ENCODE data around the gene ZNF785. TPM values are rescaled to one million over a fixed set of nuclear protein-coding genes. Genes with fewer than 3 reads are reported as not detected.

Gene ZNF785
- total RNA-seq, 3 donors from 2014 or later (not counting 1 experiment from before 2014, with no cell fraction given), result 7.5 to 15.2 (median 10.4) TPM

DNA sequence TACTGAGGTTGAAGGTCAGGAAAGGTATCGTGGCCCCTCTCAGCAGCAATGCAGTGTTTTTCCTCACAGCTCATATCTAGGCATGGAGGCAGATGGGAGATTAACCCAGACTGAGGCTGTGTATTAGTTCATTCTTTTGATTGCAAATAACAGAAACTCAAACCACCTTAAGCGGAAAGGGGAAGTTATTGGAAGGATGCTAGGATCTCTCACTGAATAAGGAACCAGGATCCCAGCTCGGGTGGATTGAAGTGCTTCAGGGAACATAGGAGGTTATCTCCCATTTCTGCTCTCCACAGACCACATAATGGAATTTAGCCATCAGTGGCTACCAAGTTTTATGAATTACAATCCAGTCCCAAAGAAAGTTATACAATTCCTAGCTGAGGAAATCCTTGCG lies 16.5 kb upstream of the ZNF785 start:
- intact Hi-C loops (cut with micrococcal nuclease), result no loop called here
- no peaks in the 10 kb centered on the region for H3K27me3 Mint-ChIP-seq (ENCODE audit: low read depth in 2 of 2)
- no peaks in the 10 kb centered on the region for H3K4me1 Mint-ChIP-seq
- Histone ChIP-seq H3K4me3 (ENCODE audit: low read length) (no peak overlapping the region), H3K27ac (ENCODE audit: low read length) (no peak overlapping the region), H3K9me3 (ENCODE audit: control insufficient read depth, insufficient read depth, low read length) (no peaks in the 10 kb centered on the region), H3K36me3 (ENCODE audit: control insufficient read depth, insufficient read depth, low read length) (peaks cover 26% of the 10 kb centered on the region), H3K27me3 (ENCODE audit: control insufficient read depth, insufficient read depth, low read length) (no peaks in the 10 kb centered on the region), H3K4me1 (ENCODE audit: control insufficient read depth, insufficient read depth, low read length) (peaks cover 3% of the 10 kb centered on the region)
- H3K9me3 Mint-ChIP-seq, result no peaks in the 10 kb centered on the region
- no peak for TF ChIP-seq CTCF (IDR thresholded peaks at IDR 0.05)
- WGBS (ENCODE audit: insufficient coverage), result 79% methylated on average over 4 of the region's 4 CpGs
- no peaks in the 10 kb centered on the region for H3K36me3 Mint-ChIP-seq
- H3K4me3 Mint-ChIP-seq, result no peak overlapping the region
- no peak overlapping the region for H3K27ac Mint-ChIP-seq
- DNase-seq (no peak), ATAC-seq (no peak)

- H3K9me3 Mint-ChIP-seq, result no peaks in the 10 kb centered on the region
- H3K36me3 Mint-ChIP-seq, result no peaks in the 10 kb centered on the region
- peaks cover 26% of the 10 kb centered on the region for H3K36me3 ChIP-seq (ENCODE audit: control insufficient read depth, insufficient read depth, low read length)
- peaks cover 3% of the 10 kb centered on the region for H3K4me1 ChIP-seq (ENCODE audit: control insufficient read depth, insufficient read depth, low read length)
- no peak for TF ChIP-seq CTCF (IDR thresholded peaks at IDR 0.05)
- H3K27ac ChIP-seq (ENCODE audit: low read length), result no peak overlapping the region
- no peak for DNase-seq
- intact Hi-C loops (cut with micrococcal nuclease), result no loop called here
- no peak overlapping the region for H3K4me3 ChIP-seq (ENCODE audit: low read length)
- no peak overlapping the region for H3K27ac Mint-ChIP-seq
- WGBS (ENCODE audit: insufficient coverage), result 94% methylated on average over 2 of the region's 2 CpGs
- no peaks in the 10 kb centered on the region for H3K27me3 ChIP-seq (ENCODE audit: control insufficient read depth, insufficient read depth, low read length)
- ATAC-seq, result no peak
- no peaks in the 10 kb centered on the region for H3K4me1 Mint-ChIP-seq
- H3K27me3 Mint-ChIP-seq (ENCODE audit: low read depth in 2 of 2), result no peaks in the 10 kb centered on the region
- H3K9me3 ChIP-seq (ENCODE audit: control insufficient read depth, insufficient read depth, low read length), result no peaks in the 10 kb centered on the region
- no peak overlapping the region for H3K4me3 Mint-ChIP-seq
These were observed 15.4 kb upstream of the ZNF785 start for GRCh38 chr16:30600929-30601328.

DNA sequence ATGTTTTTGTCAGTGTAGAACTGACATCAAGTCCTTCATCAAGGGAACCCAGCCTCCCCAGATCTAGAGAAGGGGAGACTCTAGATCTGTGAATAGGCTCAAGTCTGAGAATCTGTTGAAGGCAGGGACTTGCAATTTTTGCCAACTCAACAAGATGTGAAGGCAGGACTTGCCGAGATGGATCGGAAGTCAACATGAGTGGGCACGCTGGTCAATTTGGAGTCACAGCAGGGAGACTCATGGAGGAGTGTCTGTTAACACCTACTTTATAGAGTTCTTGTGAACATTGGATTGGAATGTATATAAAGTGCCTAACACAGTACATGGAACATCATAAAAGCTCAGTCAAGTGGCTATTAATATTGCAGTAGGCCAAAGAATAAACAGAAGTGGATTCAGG lies 14.7 kb upstream of the ZNF785 start:
- no peak overlapping the region for H3K4me3 ChIP-seq (ENCODE audit: low read length)
- ATAC-seq, result no peak
- no peak for DNase-seq

More for the DNA sequence above, 14.7 kb upstream of the ZNF785 start:
- intact Hi-C loops (cut with micrococcal nuclease), result no loop called here
- Histone ChIP-seq H3K27me3 (ENCODE audit: control insufficient read depth, insufficient read depth, low read length) (no peaks in the 10 kb centered on the region), H3K9me3 (ENCODE audit: control insufficient read depth, insufficient read depth, low read length) (no peaks in the 10 kb centered on the region), H3K27ac (ENCODE audit: low read length) (no peak overlapping the region), H3K36me3 (ENCODE audit: control insufficient read depth, insufficient read depth, low read length) (peaks cover 24% of the 10 kb centered on the region), H3K4me1 (ENCODE audit: control insufficient read depth, insufficient read depth, low read length) (peaks cover 3% of the 10 kb centered on the region)
- no peaks in the 10 kb centered on the region for H3K36me3 Mint-ChIP-seq
- no peak overlapping the region for H3K4me3 Mint-ChIP-seq
- no peaks in the 10 kb centered on the region for H3K4me1 Mint-ChIP-seq
- H3K9me3 Mint-ChIP-seq, result no peaks in the 10 kb centered on the region
- 98% methylated on average over 3 of the region's 3 CpGs for WGBS (ENCODE audit: insufficient coverage)
- TF ChIP-seq CTCF (IDR thresholded peaks at IDR 0.05), result no peak
- H3K27me3 Mint-ChIP-seq (ENCODE audit: low read depth in 2 of 2), result no peaks in the 10 kb centered on the region
- no peak overlapping the region for H3K27ac Mint-ChIP-seq

All from natural killer cell (primary cell).